PC-9 (cell line): ENCODE results near the gene STYXL1.

ENCODE experiments used
- CTCF ChIP-seq: fragments of 200-600 bp; sonication (generic); conservative IDR thresholded peaks from 2 replicates; pipeline ENCODE4 v1.6.1; 2017; ENCODE audit warnings: mixed run types, antibody characterized with exemption, mild to moderate bottlenecking, moderate library complexity
- EZH2 ChIP-seq: fragments of 200-600 bp; sonication (generic); IDR thresholded peaks from 2 replicates; pipeline ENCODE4 v1.8.0; 2017; ENCODE audit warnings: antibody characterized with exemption, low read depth

DNA sequence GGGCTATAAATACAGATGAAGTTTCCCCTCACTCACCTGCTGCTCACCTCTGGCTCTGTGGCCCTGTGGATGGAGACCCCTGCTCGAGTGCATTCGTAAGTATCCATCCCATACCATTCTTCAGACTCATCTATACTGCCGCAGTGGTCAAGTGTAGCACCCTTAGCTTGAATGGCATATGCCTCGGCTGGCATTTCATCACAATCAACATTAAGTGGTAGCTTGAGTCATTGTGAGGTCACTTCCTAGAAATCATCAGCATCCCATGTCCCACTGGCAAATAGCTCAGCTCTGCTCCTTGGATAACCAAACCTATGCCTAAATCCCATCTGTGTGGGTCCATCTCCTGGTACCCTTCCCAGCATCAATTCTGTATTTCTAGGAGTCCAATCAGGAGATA is 38.3 kb upstream of the STYXL1 start:
- TF ChIP-seq CTCF (no peak), EZH2 (no peak)
